ENCODE data around the gene CD93.

- no peak for TF ChIP-seq CTCF (IDR thresholded peaks at IDR 0.05; ENCODE audit: low read depth, low read length, missing input control)
- TF ChIP-seq FOXA1 (IDR thresholded peaks at IDR 0.05) = no peak
- TF ChIP-seq, protein P1, sequence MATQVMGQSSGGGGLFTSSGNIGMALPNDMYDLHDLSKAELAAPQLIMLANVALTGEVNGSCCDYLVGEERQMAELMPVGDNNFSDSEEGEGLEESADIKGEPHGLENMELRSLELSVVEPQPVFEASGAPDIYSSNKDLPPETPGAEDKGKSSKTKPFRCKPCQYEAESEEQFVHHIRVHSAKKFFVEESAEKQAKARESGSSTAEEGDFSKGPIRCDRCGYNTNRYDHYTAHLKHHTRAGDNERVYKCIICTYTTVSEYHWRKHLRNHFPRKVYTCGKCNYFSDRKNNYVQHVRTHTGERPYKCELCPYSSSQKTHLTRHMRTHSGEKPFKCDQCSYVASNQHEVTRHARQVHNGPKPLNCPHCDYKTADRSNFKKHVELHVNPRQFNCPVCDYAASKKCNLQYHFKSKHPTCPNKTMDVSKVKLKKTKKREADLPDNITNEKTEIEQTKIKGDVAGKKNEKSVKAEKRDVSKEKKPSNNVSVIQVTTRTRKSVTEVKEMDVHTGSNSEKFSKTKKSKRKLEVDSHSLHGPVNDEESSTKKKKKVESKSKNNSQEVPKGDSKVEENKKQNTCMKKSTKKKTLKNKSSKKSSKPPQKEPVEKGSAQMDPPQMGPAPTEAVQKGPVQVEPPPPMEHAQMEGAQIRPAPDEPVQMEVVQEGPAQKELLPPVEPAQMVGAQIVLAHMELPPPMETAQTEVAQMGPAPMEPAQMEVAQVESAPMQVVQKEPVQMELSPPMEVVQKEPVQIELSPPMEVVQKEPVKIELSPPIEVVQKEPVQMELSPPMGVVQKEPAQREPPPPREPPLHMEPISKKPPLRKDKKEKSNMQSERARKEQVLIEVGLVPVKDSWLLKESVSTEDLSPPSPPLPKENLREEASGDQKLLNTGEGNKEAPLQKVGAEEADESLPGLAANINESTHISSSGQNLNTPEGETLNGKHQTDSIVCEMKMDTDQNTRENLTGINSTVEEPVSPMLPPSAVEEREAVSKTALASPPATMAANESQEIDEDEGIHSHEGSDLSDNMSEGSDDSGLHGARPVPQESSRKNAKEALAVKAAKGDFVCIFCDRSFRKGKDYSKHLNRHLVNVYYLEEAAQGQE (IDR thresholded peaks at IDR 0.05) = no peak
- TF ChIP-seq RAD21 (IDR thresholded peaks at IDR 0.05) = no peak
- TF ChIP-seq EGR1 (IDR thresholded peaks at IDR 0.05; ENCODE audit: low read depth in 2 of 2) = no peak
- no peak for TF ChIP-seq SP1 (IDR thresholded peaks at IDR 0.05)
- TF ChIP-seq, protein P2, sequence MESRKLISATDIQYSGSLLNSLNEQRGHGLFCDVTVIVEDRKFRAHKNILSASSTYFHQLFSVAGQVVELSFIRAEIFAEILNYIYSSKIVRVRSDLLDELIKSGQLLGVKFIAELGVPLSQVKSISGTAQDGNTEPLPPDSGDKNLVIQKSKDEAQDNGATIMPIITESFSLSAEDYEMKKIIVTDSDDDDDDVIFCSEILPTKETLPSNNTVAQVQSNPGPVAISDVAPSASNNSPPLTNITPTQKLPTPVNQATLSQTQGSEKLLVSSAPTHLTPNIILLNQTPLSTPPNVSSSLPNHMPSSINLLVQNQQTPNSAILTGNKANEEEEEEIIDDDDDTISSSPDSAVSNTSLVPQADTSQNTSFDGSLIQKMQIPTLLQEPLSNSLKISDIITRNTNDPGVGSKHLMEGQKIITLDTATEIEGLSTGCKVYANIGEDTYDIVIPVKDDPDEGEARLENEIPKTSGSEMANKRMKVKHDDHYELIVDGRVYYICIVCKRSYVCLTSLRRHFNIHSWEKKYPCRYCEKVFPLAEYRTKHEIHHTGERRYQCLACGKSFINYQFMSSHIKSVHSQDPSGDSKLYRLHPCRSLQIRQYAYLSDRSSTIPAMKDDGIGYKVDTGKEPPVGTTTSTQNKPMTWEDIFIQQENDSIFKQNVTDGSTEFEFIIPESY (IDR thresholded peaks at IDR 0.05) = no peak
- TF ChIP-seq TAF1 (conservative IDR thresholded peaks at IDR 0.05) = no peak
- TF ChIP-seq HNF4A (conservative IDR thresholded peaks at IDR 0.05) = no peak
- no peak for TF ChIP-seq GABPA (IDR thresholded peaks at IDR 0.05 in 1 of 2, conservative IDR thresholded peaks at IDR 0.05 in 1 of 2)
- TF ChIP-seq, protein P3, sequence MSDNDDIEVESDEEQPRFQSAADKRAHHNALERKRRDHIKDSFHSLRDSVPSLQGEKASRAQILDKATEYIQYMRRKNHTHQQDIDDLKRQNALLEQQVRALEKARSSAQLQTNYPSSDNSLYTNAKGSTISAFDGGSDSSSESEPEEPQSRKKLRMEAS (IDR thresholded peaks at IDR 0.05) = no peak
- TF ChIP-seq YY1 (IDR thresholded peaks at IDR 0.05) = no peak
- TF ChIP-seq RXRA (IDR thresholded peaks at IDR 0.05) = no peak
Measured at GRCh38 chr20:23122796-23123655, 36.9 kb upstream of the CD93 start.
